GM12878 (cell line): Measurements from ENCODE around the gene AGBL3. TPM values are rescaled to one million over a fixed set of nuclear protein-coding genes. Genes with fewer than 3 reads are reported as not detected.

ENCODE experiments used
- ATF2 ChIP-seq: IDR thresholded peaks from 2 replicates; pipeline ENCODE4 v1.6.1; 2012; ENCODE audit warnings: low read length, inconsistent platforms
- BCL11A ChIP-seq: IDR thresholded peaks from 2 replicates; pipeline ENCODE4 v1.6.1; 2011; ENCODE audit warnings: low read depth, low read length
- BRCA1 ChIP-seq: IDR thresholded peaks from 2 replicates; pipeline ENCODE4 v1.6.1; 2011; ENCODE audit warnings: low read depth, low read length, improper control_type of control experiment
- CBX5 ChIP-seq: sonication (generic); IDR thresholded peaks from 2 replicates; pipeline ENCODE4 v1.6.1; 2016; ENCODE audit warnings: low read depth, moderate library complexity, mild to moderate bottlenecking, inconsistent platforms
- E2F8 ChIP-seq: fragments of 450-650 bp; IDR thresholded peaks from 2 replicates; pipeline ENCODE4 v1.6.1; 2018; ENCODE audit warnings: mild to moderate bottlenecking, low read depth, moderate library complexity; ENCODE audit not compliant: partially characterized antibody
- ELK1 ChIP-seq: IDR thresholded peaks from 2 replicates; pipeline ENCODE4 v1.6.1; 2012; ENCODE audit warnings: low read depth, low read length, improper control_type of control experiment
- EP300 ChIP-seq, 2 experiments: fragments of 150-350 bp in 1 of 2; IDR thresholded peaks; 2 replicates each; pipeline ENCODE4 v1.6.1; 2011 to 2012; ENCODE audit warnings: low read depth in 2 of 2, low read length in 2 of 2, borderline replicate concordance in 1 of 2, improper control_type of control experiment in 1 of 2, inconsistent platforms in 1 of 2; ENCODE audit not compliant: control insufficient read depth in 1 of 2
- ETV6 ChIP-seq, 2 experiments: fragments of 450-650 bp in 1 of 2; IDR thresholded peaks in 1 of 2; conservative IDR thresholded peaks in 1 of 2; 2 replicates each; pipeline ENCODE4 v1.6.1; 2014; ENCODE audit warnings: antibody characterized with exemption in 1 of 2, borderline replicate concordance in 1 of 2, low read depth in 1 of 2, mild to moderate bottlenecking in 1 of 2, moderate library complexity in 1 of 2
- FOXM1 ChIP-seq: IDR thresholded peaks from 2 replicates; pipeline ENCODE4 v1.6.1; 2012; ENCODE audit warnings: low read depth, mild to moderate bottlenecking, inconsistent platforms, low read length, moderate library complexity
- IKZF1 ChIP-seq: fragments of 450-650 bp; conservative IDR thresholded peaks from 2 replicates; pipeline ENCODE4 v1.6.1; 2017; ENCODE audit warnings: antibody characterized with exemption, mild to moderate bottlenecking
- IRF4 ChIP-seq: IDR thresholded peaks from 2 replicates; pipeline ENCODE4 v1.6.1; 2011; ENCODE audit warnings: low read depth, low read length
- NBN ChIP-seq: fragments of 450-650 bp; IDR thresholded peaks from 2 replicates; pipeline ENCODE4 v1.6.1; 2016
- NKRF ChIP-seq: fragments of 450-650 bp; conservative IDR thresholded peaks from 2 replicates; pipeline ENCODE4 v1.6.1; 2017; ENCODE audit warnings: mild to moderate bottlenecking, moderate library complexity
- NR2F1 ChIP-seq: fragments of 450-650 bp; conservative IDR thresholded peaks from 2 replicates; pipeline ENCODE4 v1.6.1; 2017; ENCODE audit warnings: mild to moderate bottlenecking
- RAD21 ChIP-seq: IDR thresholded peaks from 2 replicates; pipeline ENCODE4 v1.6.1; 2011; ENCODE audit warnings: mild to moderate bottlenecking, low read depth, low read length, moderate library complexity; ENCODE audit not compliant: insufficient read depth
- SKIL ChIP-seq: fragments of 450-650 bp; IDR thresholded peaks from 2 replicates; pipeline ENCODE4 v1.6.1; 2017; ENCODE audit warnings: mild to moderate bottlenecking, low read depth, inconsistent platforms; ENCODE audit not compliant: poor library complexity, severe bottlenecking
- SP1 ChIP-seq: IDR thresholded peaks from one replicate; pipeline ENCODE4 v1.6.1; 2011; ENCODE audit warnings: low read depth, low read length
- SRF ChIP-seq, 2 experiments: IDR thresholded peaks; 2 replicates each; pipeline ENCODE4 v1.6.1; 2011; ENCODE audit warnings: low read depth in 2 of 2, low read length in 2 of 2, mild to moderate bottlenecking in 1 of 2, moderate library complexity in 1 of 2
- TAF1 ChIP-seq: IDR thresholded peaks from 2 replicates; pipeline ENCODE4 v1.6.1; 2011; ENCODE audit warnings: mild to moderate bottlenecking, low read depth, low read length, borderline replicate concordance
- ZNF24 ChIP-seq: fragments of 450-650 bp; IDR thresholded peaks from 2 replicates; pipeline ENCODE4 v1.6.1; 2017; ENCODE audit warnings: antibody characterized with exemption, mild to moderate bottlenecking
- ZNF384 ChIP-seq: IDR thresholded peaks from 2 replicates; pipeline ENCODE4 v1.6.1; 2012; ENCODE audit warnings: low read depth, mild to moderate bottlenecking, low read length, improper control_type of control experiment, borderline replicate concordance
- polyA plus RNA-seq, 11 experiments: library from polyadenylated mRNA; depleted of rRNA in 4 of 11; unstranded in 6 of 11; stranded (reverse) in 5 of 11; fragments of >200 nt; fragmentation: Nextera tagmentation in 4 of 11; fragmentation: Illumina TruSeq in 1 of 11; extraction: Ambion mirVana in 4 of 11; extraction: Trizol in 1 of 11; gene quantifications; 1 replicate in 1 of 11; 2 replicates in 10 of 11; pipeline versions ENCODE4 v1.2.1 to v1.2.3, GENCODE V29; 2011 to 2016; ENCODE audit warnings: inconsistent platforms in 2 of 11, missing spikeins in 2 of 11, low read depth in 1 of 11
- total RNA-seq, 4 experiments: library from RNA; depleted of rRNA in 3 of 4; stranded (reverse); fragments of >200 nt in 3 of 4; fragmentation: Illumina TruSeq in 1 of 4; extraction: Trizol in 1 of 4; gene quantifications; 2 replicates each; pipeline versions ENCODE4 v1.2.1 to v1.2.3, GENCODE V29; 2013 to 2021

Gene AGBL3
- total and polyA plus RNA-seq, 10 of the 15 experiments (the other 5 are each of a cell fraction or from before 2014, with no cell fraction given), result 0.82 to 12.4 (median 3.7) TPM

- TF ChIP-seq ELK1 (no peak), TAF1 (peak; percentile 39; the same call in 1 of the 2 replicates), IRF4 (peak; percentile 88), RAD21 (peak; percentile 10; the same call in 1 of the 2 replicates), ZNF384 (no peak), NBN (peak; percentile 40; the same call in 1 of the 2 replicates), FOXM1 (peak; percentile 77; the same call in 1 of the 2 replicates), SKIL (peak; percentile 96), NKRF (no peak), CBX5 (no peak), SP1 (peak; percentile 28), NR2F1 (0 out of 2 replicates have a peak, but pooled peaks have one; percentile 20), ATF2 (peak; percentile 83; the same call in 1 of the 2 replicates), E2F8 (no peak), EP300 (IDR thresholded peaks at IDR 0.05; ENCODE audit: borderline replicate concordance in 1 of 2, control insufficient read depth in 1 of 2, low read depth in 2 of 2, low read length in 2 of 2) (peak; percentile 80 to 98), ETV6 (conservative IDR thresholded peaks at IDR 0.05 in 1 of 2, IDR thresholded peaks at IDR 0.05 in 1 of 2; ENCODE audit: borderline replicate concordance in 1 of 2, low read depth in 1 of 2) (peak in 1 of 2 experiments; percentile 61; a peak in 2 of 4 replicates), IKZF1 (peak; percentile 86), ZNF24 (no peak), SRF (IDR thresholded peaks at IDR 0.05; ENCODE audit: low read depth in 2 of 2, low read length in 2 of 2) (0 out of 4 replicates have a peak, but pooled peaks of 1 of the 2 experiments have one; percentile 18), BRCA1 (no peak), BCL11A (peak; percentile 81)
These were observed 9.8 kb downstream of the AGBL3 start (continued) for GRCh38 chr7:134996097-134996550.
